GM23248 (cell line): ENCODE results near the gene RIMS1.

Experiments
- EZH2 ChIP-seq: fragments of 200-600 bp; sonication (generic); IDR thresholded peaks from 2 replicates; pipeline ENCODE4 v1.6.1; 2018; ENCODE audit warnings: antibody characterized with exemption, mild to moderate bottlenecking; ENCODE audit not compliant: insufficient read depth, poor library complexity, severe bottlenecking
- EZH2phosphoT487 ChIP-seq: fragments of 200-600 bp; sonication (generic); IDR thresholded peaks from 2 replicates; pipeline ENCODE4 v1.6.1; 2018; ENCODE audit warnings: antibody characterized with exemption, moderate library complexity, mild to moderate bottlenecking, low read depth; ENCODE audit not compliant: insufficient read depth

DNA sequence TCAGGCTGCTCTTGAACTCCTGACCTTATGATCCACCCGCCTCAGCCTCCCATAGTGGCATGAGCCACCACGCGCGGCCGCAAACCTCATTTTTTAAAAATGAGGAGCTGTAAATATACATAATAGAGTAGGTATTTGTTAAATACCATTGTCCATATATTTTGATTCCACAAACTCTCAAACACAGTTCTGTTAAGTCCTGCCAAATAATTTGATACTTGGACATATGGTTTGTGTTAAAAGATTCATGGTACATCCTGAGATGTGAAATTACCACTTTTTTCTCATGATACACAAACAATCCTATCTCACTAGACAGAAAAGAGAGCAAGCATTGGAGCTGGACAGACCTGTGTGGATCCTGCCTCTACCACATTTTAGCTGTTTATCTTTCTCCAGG, 401.5 kb downstream of the RIMS1 start:
- no peak for TF ChIP-seq EZH2
- no peak for TF ChIP-seq EZH2phosphoT487
